Endodermal cell (in vitro differentiated cells): ENCODE measurements around the gene GTF3C1. TPM values are rescaled to one million over a fixed set of nuclear protein-coding genes. Genes with fewer than 3 reads are reported as not detected.

Experiments
- DNase-seq: peaks from one replicate; pipeline ENCODE4 v3.0.0-alpha.2; 2017
- H3K27ac ChIP-seq: 2 replicates; pipeline ENCODE4 v1.5.1; 2013; ENCODE audit warnings: mild to moderate bottlenecking, low read depth, low read length, moderate library complexity
- H3K27me3 ChIP-seq: 2 replicates; pipeline ENCODE4 v1.6.1; 2013; ENCODE audit warnings: mild to moderate bottlenecking, low read length, moderate library complexity; ENCODE audit not compliant: insufficient read depth, control insufficient read depth, poor library complexity, severe bottlenecking
- H3K36me3 ChIP-seq: 2 replicates; pipeline ENCODE4 v1.7.0; 2013; ENCODE audit warnings: mild to moderate bottlenecking, low read length, moderate library complexity; ENCODE audit not compliant: control insufficient read depth, insufficient read depth
- H3K4me1 ChIP-seq: one replicate; pipeline ENCODE4 v1.7.0; 2013; ENCODE audit warnings: low read length; ENCODE audit not compliant: control insufficient read depth, insufficient read depth
- H3K4me3 ChIP-seq: 2 replicates; pipeline ENCODE4 v1.5.1; 2013; ENCODE audit warnings: mild to moderate bottlenecking, low read length, moderate library complexity
- H3K9ac ChIP-seq: 2 replicates; pipeline ENCODE4 v1.6.1; 2013; ENCODE audit warnings: mild to moderate bottlenecking, low read length, moderate library complexity; ENCODE audit not compliant: poor library complexity, severe bottlenecking; ENCODE audit errors: extremely low read depth
- H3K9me3 ChIP-seq: 2 replicates; pipeline ENCODE4 v1.6.1; 2013; ENCODE audit warnings: mild to moderate bottlenecking, low read length, moderate library complexity; ENCODE audit not compliant: control insufficient read depth
- H3K27ac Mint-ChIP-seq: 2 replicates; pipeline ENCODE4 v1.8.0; 2020; ENCODE audit warnings: mixed read lengths
- H3K27me3 Mint-ChIP-seq: 2 replicates; pipeline ENCODE4 v1.8.0; 2021; ENCODE audit warnings: mild to moderate bottlenecking, mixed read lengths; ENCODE audit not compliant: insufficient read depth
- H3K36me3 Mint-ChIP-seq: 2 replicates; pipeline ENCODE4 v1.8.0; 2020; ENCODE audit warnings: low read depth, mixed read lengths
- H3K4me1 Mint-ChIP-seq: 2 replicates; pipeline ENCODE4 v1.8.0; 2020; ENCODE audit warnings: mixed read lengths
- H3K4me3 Mint-ChIP-seq: 2 replicates; pipeline ENCODE4 v1.8.0; 2020; ENCODE audit warnings: mild to moderate bottlenecking, moderate library complexity, mixed read lengths
- H3K9me3 Mint-ChIP-seq: 2 replicates; pipeline ENCODE4 v1.8.0; 2020; ENCODE audit warnings: mild to moderate bottlenecking, mixed read lengths
- WGBS, 2 experiments: methylation state at CpG; one replicate each; pipeline versions ENCODE4 v1.1.5 to v1.1.7; 2013; ENCODE audit warnings: missing lambda C conversion rate in 2 of 2, mixed read lengths in 1 of 2; ENCODE audit not compliant: insufficient coverage in 1 of 2, insufficient read length in 1 of 2; 5-methylcytosine and 5-hydroxymethylcytosine counted together
- total RNA-seq, 2 donors: library from RNA; stranded (reverse); fragmentation: NEBNext Ultra II Directional in 1 of 2; extraction: Animal tissue kit (Norgen Biotek cat#: 25700) in 1 of 2; gene quantifications; 2 replicates in 1 of 2; 3 replicates in 1 of 2; pipeline ENCODE4 v1.2.1, GENCODE V29; 2021
- TF ChIP-seq, protein P1 (sequence below): fragments of 200-600 bp; sonication (generic); conservative IDR thresholded peaks from 2 replicates; pipeline ENCODE4 v1.5.0; 2021; ENCODE audit warnings: antibody characterized with exemption, mild to moderate bottlenecking

GTF3C1 gene
- total RNA-seq, 2 donors from 2014 or later = 138 TPM

DNA sequence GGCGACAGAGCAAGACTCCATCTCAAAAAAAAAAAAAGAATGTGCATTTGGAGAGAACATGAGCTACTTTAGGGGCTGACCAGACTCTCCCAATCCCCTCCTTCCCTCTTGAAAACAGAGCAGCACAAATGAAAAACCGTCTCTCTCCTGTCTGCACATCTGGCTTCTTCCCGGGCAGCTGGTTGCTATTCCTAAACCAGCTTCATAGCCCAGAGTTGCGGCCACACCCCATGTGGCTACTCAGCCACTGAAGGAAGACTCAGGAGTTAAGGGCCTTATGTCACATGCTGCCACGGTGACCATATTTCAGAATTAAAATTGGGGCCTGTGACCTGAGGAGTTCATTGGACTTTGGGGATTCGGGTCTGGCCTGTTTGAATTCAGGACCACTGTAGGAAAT is 48.5 kb upstream of the GTF3C1 start:
- H3K27ac ChIP-seq = no peak overlapping the region
- H3K36me3 ChIP-seq = peaks cover 5% of the 10 kb centered on the region
- Mint-ChIP-seq H3K4me3 (no peak overlapping the region), H3K27ac (no peak overlapping the region), H3K4me1 (peaks cover 33% of the 10 kb centered on the region), H3K27me3 (no peaks in the 10 kb centered on the region), H3K36me3 (peaks cover 9% of the 10 kb centered on the region), H3K9me3 (no peaks in the 10 kb centered on the region)
- TF ChIP-seq, protein P1, sequence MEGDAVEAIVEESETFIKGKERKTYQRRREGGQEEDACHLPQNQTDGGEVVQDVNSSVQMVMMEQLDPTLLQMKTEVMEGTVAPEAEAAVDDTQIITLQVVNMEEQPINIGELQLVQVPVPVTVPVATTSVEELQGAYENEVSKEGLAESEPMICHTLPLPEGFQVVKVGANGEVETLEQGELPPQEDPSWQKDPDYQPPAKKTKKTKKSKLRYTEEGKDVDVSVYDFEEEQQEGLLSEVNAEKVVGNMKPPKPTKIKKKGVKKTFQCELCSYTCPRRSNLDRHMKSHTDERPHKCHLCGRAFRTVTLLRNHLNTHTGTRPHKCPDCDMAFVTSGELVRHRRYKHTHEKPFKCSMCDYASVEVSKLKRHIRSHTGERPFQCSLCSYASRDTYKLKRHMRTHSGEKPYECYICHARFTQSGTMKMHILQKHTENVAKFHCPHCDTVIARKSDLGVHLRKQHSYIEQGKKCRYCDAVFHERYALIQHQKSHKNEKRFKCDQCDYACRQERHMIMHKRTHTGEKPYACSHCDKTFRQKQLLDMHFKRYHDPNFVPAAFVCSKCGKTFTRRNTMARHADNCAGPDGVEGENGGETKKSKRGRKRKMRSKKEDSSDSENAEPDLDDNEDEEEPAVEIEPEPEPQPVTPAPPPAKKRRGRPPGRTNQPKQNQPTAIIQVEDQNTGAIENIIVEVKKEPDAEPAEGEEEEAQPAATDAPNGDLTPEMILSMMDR = no peak
- H3K4me3 ChIP-seq = no peak overlapping the region
- H3K9me3 ChIP-seq = no peaks in the 10 kb centered on the region
- no peaks in the 10 kb centered on the region for H3K27me3 ChIP-seq
- peaks cover 10% of the 10 kb centered on the region for H3K4me1 ChIP-seq
- 91 to 93% methylated on average over 4 to 6 of the region's 6 CpGs for WGBS, 2 experiments
- DNase-seq = no peak
- H3K9ac ChIP-seq = no peak overlapping the region

DNA sequence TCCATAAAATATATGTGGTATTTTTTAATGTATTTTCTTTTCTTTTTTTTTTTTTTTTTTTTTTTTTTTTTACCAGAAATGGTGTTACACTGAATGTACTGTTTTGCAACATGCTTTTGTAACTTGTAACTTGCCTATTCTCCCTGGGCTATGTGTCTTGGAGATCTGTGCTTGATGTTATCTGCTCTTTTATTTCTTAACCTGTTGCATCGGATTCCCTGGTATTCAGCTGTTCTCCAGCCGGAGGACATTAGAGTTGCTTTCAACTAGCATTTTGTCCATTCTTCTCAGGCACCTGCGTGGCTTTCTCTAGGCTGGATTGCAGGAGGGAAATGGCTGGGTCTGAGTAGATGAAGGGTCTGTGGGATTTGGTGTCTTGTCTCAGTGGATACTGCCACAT is 47.6 kb upstream of the GTF3C1 start:
- Histone ChIP-seq H3K27ac (no peak overlapping the region), H3K36me3 (peaks cover 5% of the 10 kb centered on the region), H3K9me3 (no peaks in the 10 kb centered on the region), H3K9ac (no peak overlapping the region), H3K4me1 (peaks cover 10% of the 10 kb centered on the region), H3K27me3 (no peaks in the 10 kb centered on the region), H3K4me3 (no peak overlapping the region)
- TF ChIP-seq, protein P1 = no peak
- Mint-ChIP-seq H3K4me1 (peaks cover 33% of the 10 kb centered on the region), H3K36me3 (peaks cover 15% of the 10 kb centered on the region), H3K9me3 (no peaks in the 10 kb centered on the region), H3K27me3 (no peaks in the 10 kb centered on the region), H3K27ac (no peak overlapping the region), H3K4me3 (no peak overlapping the region)
- no peak for DNase-seq
- WGBS, 2 experiments = 80 to 91% methylated on average over 1 to 3 of the region's 3 CpGs

DNA sequence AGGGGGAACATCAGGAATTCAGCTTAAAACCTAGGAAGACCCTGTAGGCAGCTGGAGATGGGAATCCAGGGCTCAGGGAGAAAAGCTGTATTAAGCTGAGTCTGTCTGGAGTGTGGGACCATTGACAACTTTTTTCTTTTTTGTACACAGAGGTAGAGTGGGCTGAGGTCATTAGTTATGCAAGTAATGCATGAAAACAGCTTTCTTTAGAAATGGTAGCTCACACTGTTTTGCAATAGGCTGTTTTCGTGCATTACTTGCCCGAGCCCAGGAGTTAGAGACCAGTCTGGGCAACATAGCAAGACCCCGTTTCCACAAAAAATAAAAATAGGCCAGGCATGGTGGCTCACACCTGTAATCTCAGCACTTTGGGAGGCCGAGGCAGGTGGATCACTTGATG is 46.7 kb upstream of the GTF3C1 start:
- TF ChIP-seq, protein P1 = no peak
- Mint-ChIP-seq H3K9me3 (no peaks in the 10 kb centered on the region), H3K4me1 (peaks cover 33% of the 10 kb centered on the region), H3K27me3 (no peaks in the 10 kb centered on the region), H3K4me3 (no peak overlapping the region), H3K27ac (no peak overlapping the region), H3K36me3 (peaks cover 17% of the 10 kb centered on the region)
- H3K36me3 ChIP-seq = peaks cover 5% of the 10 kb centered on the region
- no peaks in the 10 kb centered on the region for H3K9me3 ChIP-seq
- DNase-seq = no peak
- no peak overlapping the region for H3K9ac ChIP-seq
- H3K4me3 ChIP-seq = no peak overlapping the region
- no peak overlapping the region for H3K27ac ChIP-seq
- 94 to 95% methylated on average over 4 of the region's 4 CpGs for WGBS, 2 experiments
- no peaks in the 10 kb centered on the region for H3K27me3 ChIP-seq
- peaks cover 10% of the 10 kb centered on the region for H3K4me1 ChIP-seq
